ENCODE results near the gene NPVF. TPM values are rescaled to one million over a fixed set of nuclear protein-coding genes. Genes with fewer than 3 reads are reported as not detected.

NPVF gene
- total and polyA plus RNA-seq, 2 of the 4 experiments (the other 2 are of a cell fraction) = not detected

DNA sequence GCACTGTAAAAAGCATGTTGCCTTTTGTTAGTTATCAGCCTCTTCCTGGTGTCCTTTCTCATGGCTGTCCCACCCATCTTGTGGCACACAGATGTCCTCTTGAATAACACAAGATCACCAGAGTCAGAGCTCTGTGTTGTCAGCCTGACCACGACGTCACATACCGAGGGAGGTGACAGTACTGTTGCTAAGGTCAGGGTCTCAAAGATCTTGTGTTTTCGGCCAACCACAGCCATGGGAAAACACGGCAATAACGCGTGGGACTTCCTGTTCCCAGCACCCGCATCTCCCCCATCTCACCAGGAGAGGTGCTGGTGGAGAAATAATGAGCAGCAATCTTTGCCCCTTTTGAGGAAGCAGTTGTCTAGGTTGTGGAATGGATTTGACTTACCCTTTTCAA is 40.4 kb downstream of the NPVF start:
- TF ChIP-seq NFE2L2 (IDR thresholded peaks at IDR 0.05; ENCODE audit: low read depth, low read length) (no peak), RCOR1 (IDR thresholded peaks at IDR 0.05; ENCODE audit: insufficient replicate concordance, low read length) (no peak), RAD21 (IDR thresholded peaks at IDR 0.05; ENCODE audit: low read length) (no peak), MAFK (IDR thresholded peaks at IDR 0.05; ENCODE audit: low read depth, low read length) (no peak), MAZ (IDR thresholded peaks at IDR 0.05; ENCODE audit: borderline replicate concordance, low read depth, low read length) (no peak), MXI1 (IDR thresholded peaks at IDR 0.05; ENCODE audit: borderline replicate concordance, low read depth, low read length) (no peak), CHD1 (IDR thresholded peaks at IDR 0.05; ENCODE audit: low read depth, low read length) (no peak), CEBPB (IDR thresholded peaks at IDR 0.05; ENCODE audit: low read depth, low read length) (no peak), RFX5 (IDR thresholded peaks at IDR 0.05; ENCODE audit: low read depth, low read length) (no peak), SMC3 (IDR thresholded peaks at IDR 0.05; ENCODE audit: low read depth, low read length) (no peak), BHLHE40 (IDR thresholded peaks at IDR 0.05; ENCODE audit: low read depth, low read length) (no peak)
- TF ChIP-seq, protein P1, sequence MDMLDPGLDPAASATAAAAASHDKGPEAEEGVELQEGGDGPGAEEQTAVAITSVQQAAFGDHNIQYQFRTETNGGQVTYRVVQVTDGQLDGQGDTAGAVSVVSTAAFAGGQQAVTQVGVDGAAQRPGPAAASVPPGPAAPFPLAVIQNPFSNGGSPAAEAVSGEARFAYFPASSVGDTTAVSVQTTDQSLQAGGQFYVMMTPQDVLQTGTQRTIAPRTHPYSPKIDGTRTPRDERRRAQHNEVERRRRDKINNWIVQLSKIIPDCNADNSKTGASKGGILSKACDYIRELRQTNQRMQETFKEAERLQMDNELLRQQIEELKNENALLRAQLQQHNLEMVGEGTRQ (IDR thresholded peaks at IDR 0.05; ENCODE audit: low read depth, low read length) = no peak
- TF ChIP-seq, protein P2, sequence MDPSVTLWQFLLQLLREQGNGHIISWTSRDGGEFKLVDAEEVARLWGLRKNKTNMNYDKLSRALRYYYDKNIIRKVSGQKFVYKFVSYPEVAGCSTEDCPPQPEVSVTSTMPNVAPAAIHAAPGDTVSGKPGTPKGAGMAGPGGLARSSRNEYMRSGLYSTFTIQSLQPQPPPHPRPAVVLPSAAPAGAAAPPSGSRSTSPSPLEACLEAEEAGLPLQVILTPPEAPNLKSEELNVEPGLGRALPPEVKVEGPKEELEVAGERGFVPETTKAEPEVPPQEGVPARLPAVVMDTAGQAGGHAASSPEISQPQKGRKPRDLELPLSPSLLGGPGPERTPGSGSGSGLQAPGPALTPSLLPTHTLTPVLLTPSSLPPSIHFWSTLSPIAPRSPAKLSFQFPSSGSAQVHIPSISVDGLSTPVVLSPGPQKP (IDR thresholded peaks at IDR 0.05; ENCODE audit: borderline replicate concordance, low read depth, low read length) = no peak
- TF ChIP-seq, protein P3, sequence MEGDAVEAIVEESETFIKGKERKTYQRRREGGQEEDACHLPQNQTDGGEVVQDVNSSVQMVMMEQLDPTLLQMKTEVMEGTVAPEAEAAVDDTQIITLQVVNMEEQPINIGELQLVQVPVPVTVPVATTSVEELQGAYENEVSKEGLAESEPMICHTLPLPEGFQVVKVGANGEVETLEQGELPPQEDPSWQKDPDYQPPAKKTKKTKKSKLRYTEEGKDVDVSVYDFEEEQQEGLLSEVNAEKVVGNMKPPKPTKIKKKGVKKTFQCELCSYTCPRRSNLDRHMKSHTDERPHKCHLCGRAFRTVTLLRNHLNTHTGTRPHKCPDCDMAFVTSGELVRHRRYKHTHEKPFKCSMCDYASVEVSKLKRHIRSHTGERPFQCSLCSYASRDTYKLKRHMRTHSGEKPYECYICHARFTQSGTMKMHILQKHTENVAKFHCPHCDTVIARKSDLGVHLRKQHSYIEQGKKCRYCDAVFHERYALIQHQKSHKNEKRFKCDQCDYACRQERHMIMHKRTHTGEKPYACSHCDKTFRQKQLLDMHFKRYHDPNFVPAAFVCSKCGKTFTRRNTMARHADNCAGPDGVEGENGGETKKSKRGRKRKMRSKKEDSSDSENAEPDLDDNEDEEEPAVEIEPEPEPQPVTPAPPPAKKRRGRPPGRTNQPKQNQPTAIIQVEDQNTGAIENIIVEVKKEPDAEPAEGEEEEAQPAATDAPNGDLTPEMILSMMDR (conservative IDR thresholded peaks at IDR 0.05; ENCODE audit: low read depth, low read length) = no peak
- Histone ChIP-seq H3K56ac (ENCODE audit: extremely low read depth, insufficient read depth, low read length) (no peak overlapping the region), H4K5ac (ENCODE audit: low read depth, low read length) (no peak overlapping the region), H4K8ac (ENCODE audit: low read depth in 2 of 2, low read length in 2 of 2) (no peak overlapping the region), H3K27ac (ENCODE audit: insufficient read depth, low read length) (no peak overlapping the region), H2BK5ac (ENCODE audit: low read depth, low read length, poor library complexity, severe bottlenecking) (no peak overlapping the region), H3K4me2 (ENCODE audit: low read depth, low read length) (no peak overlapping the region), H3K9me1 (ENCODE audit: insufficient read depth, low read length) (no peaks in the 10 kb centered on the region; the same call in 1 of the 2 replicates), H3K23ac (ENCODE audit: low read depth, low read length) (no peak overlapping the region), H3K14ac (replicated peaks; ENCODE audit: low read depth, low read length) (no peak overlapping the region), H3K4ac (ENCODE audit: low read depth, low read length) (no peak overlapping the region), H3K9ac (ENCODE audit: low read depth, low read length) (no peak overlapping the region), H2AFZ (replicated peaks; ENCODE audit: low read length, poor library complexity) (no peak overlapping the region), H3K79me1 (ENCODE audit: low read depth in 1 of 2, low read length in 2 of 2) (no peaks in the 10 kb centered on the region), H3K4me3 (ENCODE audit: insufficient read depth, low read depth, low read length) (no peak overlapping the region), H4K20me1 (ENCODE audit: insufficient read depth, low read length) (no peaks in the 10 kb centered on the region), H2AK5ac (ENCODE audit: low read depth, low read length) (no peak overlapping the region), H3K18ac (ENCODE audit: low read depth, low read length) (no peak overlapping the region), H2BK20ac (ENCODE audit: low read depth, low read length) (no peak overlapping the region), H3K9me3 (ENCODE audit: control insufficient read depth, insufficient read depth, low read length) (no peaks in the 10 kb centered on the region), H2BK120ac (ENCODE audit: low read depth, low read length) (no peak overlapping the region), H2AK9ac (replicated peaks; ENCODE audit: low read depth, low read length, poor library complexity) (no peak overlapping the region), H2BK15ac (ENCODE audit: low read depth, low read length) (no peak overlapping the region), H4K91ac (ENCODE audit: insufficient read depth, low read depth, low read length) (no peak overlapping the region), H3K4me1 (ENCODE audit: control insufficient read depth, insufficient read depth, low read length) (no peaks in the 10 kb centered on the region), H3K27me3 (ENCODE audit: control insufficient read depth, insufficient read depth, low read length) (peaks cover 11% of the 10 kb centered on the region), H3K36me3 (ENCODE audit: control insufficient read depth, insufficient read depth, low read length) (no peaks in the 10 kb centered on the region)
- in situ Hi-C loops (cut with MboI; ENCODE audit: low sequenced_read_pairs) = no loop called here
- ChIA-PET CTCF (interaction anchor here (1.0 kb wide), 2 partner anchors 29 to 480 kb away, joined by 3 read pairs; no protein-coding TSS in a partner anchor), POLR2A (ENCODE audit: unreplicated experiment) (no interaction called here)
- dilution Hi-C loops (cut with HindIII; ENCODE audit: low sequenced_read_pairs, unreplicated experiment) = no loop called here
- no CpG with 5 or more reads among the region's 8 CpGs for WGBS, 2 experiments (ENCODE audit: extremely low coverage in 2 of 2, insufficient read length in 1 of 2)
- no TSS peak for BruUV-seq (replicated peaks)
- DNase-seq (no peak), ATAC-seq (ENCODE audit: low read depth) (no peak)
- intact Hi-C loops (cut with micrococcal nuclease) = no loop called here

Data from IMR-90 (cell line).